Gastroesophageal sphincter (tissue), 4 donors: ENCODE results near the gene UMODL1. TPM values are rescaled to one million over a fixed set of nuclear protein-coding genes. Genes with fewer than 3 reads are reported as not detected.

Experiments used
- ATAC-seq: fragments of 150-250 bp; one replicate; pipeline ENCODE4 v1.9.1; 2016; ENCODE audit warnings: mild to moderate bottlenecking, moderate library complexity
- H3K27ac ChIP-seq, 4 donors: fragments of 200-600 bp; sonication (generic) in 3 of 4; 1 replicate in 3 of 4; 2 replicates in 1 of 4; pipeline ENCODE4 v1.5.1; 2016 to 2019
- H3K27me3 ChIP-seq: fragments of 200-600 bp; sonication (generic); one replicate; pipeline ENCODE4 v1.5.1; 2019
- H3K36me3 ChIP-seq, 2 donors: fragments of 200-600 bp; sonication (generic); one replicate each; pipeline ENCODE4 v1.5.1; 2019; ENCODE audit warnings: control low read depth in 1 of 2
- H3K4me1 ChIP-seq, 3 donors: fragments of 200-600 bp; sonication (generic); 1 replicate in 2 of 3; 2 replicates in 1 of 3; pipeline ENCODE4 v1.5.1; 2016 to 2019; ENCODE audit warnings: control low read depth in 2 of 3
- H3K4me3 ChIP-seq, 2 donors: fragments of 200-600 bp; sonication (generic); one replicate each; pipeline ENCODE4 v1.5.1; 2019; ENCODE audit warnings: mild to moderate bottlenecking in 1 of 2, moderate library complexity in 1 of 2
- H3K9me3 ChIP-seq, 3 donors: fragments of 200-600 bp; sonication (generic); one replicate each; pipeline ENCODE4 v1.5.1; 2017 to 2019; ENCODE audit warnings: control low read depth in 2 of 3
- CTCF ChIP-seq, 4 experiments: fragments of 200-600 bp in 2 of 4; fragments of 450-650 bp in 2 of 4; sonication (generic) in 1 of 4; IDR thresholded peaks; one replicate each; pipeline ENCODE4 v1.5.1; 2017 to 2019; ENCODE audit warnings: antibody characterized with exemption in 4 of 4, mild to moderate bottlenecking in 2 of 4, moderate library complexity in 2 of 4
- EP300 ChIP-seq: sonication (generic); formaldehyde crosslinking; IDR thresholded peaks from one replicate; pipeline ENCODE4 v1.6.1; 2017; ENCODE audit warnings: antibody characterized with exemption, mild to moderate bottlenecking
- POLR2A ChIP-seq, 2 donors: fragments of 450-650 bp; IDR thresholded peaks; one replicate each; pipeline ENCODE4 v1.6.1; 2017; ENCODE audit warnings: antibody characterized with exemption in 2 of 2, mild to moderate bottlenecking in 2 of 2, moderate library complexity in 1 of 2
- POLR2AphosphoS5 ChIP-seq: sonication (generic); formaldehyde crosslinking; IDR thresholded peaks from one replicate; pipeline ENCODE4 v1.6.1; 2017; ENCODE audit warnings: antibody characterized with exemption
- WGBS, 2 donors: methylation state at CpG; one replicate each; pipeline ENCODE4 v1.1.5; 2018; ENCODE audit warnings: low coverage in 1 of 2; 5-methylcytosine and 5-hydroxymethylcytosine counted together
- total RNA-seq, 4 donors: library from RNA; depleted of rRNA; stranded (reverse); fragments of >200 nt; gene quantifications; one replicate each; pipeline ENCODE4 v1.1.0, GENCODE V29; 2016

The UMODL1 gene
- total RNA-seq, 4 donors from 2014 or later = not detected

- Histone ChIP-seq H3K36me3 (no peaks in the 10 kb centered on the region), H3K4me1 (peaks cover 0 to 16% (median 0%) of the 10 kb centered on the region in 3 donors), H3K27ac (no peak overlapping the region), H3K9me3 (no peaks in the 10 kb centered on the region), H3K4me3 (no peak overlapping the region), H3K27me3 (peaks cover 71% of the 10 kb centered on the region)
- ATAC-seq = no peak
- WGBS, 2 donors = 70 to 100% methylated on average over 1 to 4 of the region's 10 CpGs
- TF ChIP-seq POLR2A (IDR thresholded peaks at IDR 0.05) (no peak), EP300 (no peak), CTCF (IDR thresholded peaks at IDR 0.05) (no peak), POLR2AphosphoS5 (no peak)
These were observed 40.7 kb downstream of the UMODL1 start for GRCh38 chr21:42111811-42112210.

GRCh38 chr21:42112238-42112637, 41.1 kb downstream of the UMODL1 start:
- no peak for TF ChIP-seq EP300
- no peak for TF ChIP-seq CTCF (IDR thresholded peaks at IDR 0.05)
- no peak for TF ChIP-seq POLR2A (IDR thresholded peaks at IDR 0.05)
- TF ChIP-seq POLR2AphosphoS5 = no peak
- ATAC-seq = no peak

GRCh38 chr21:42112857-42113256, 41.7 kb downstream of the UMODL1 start:
- TF ChIP-seq POLR2A (IDR thresholded peaks at IDR 0.05) (no peak), POLR2AphosphoS5 (no peak), CTCF (IDR thresholded peaks at IDR 0.05) (no peak), EP300 (no peak)
- 50 to 60% methylated on average over 2 of the region's 4 CpGs for WGBS, 2 donors
- H3K36me3 ChIP-seq = no peaks in the 10 kb centered on the region
- peaks cover 0 to 18% (median 0%) of the 10 kb centered on the region in 3 donors for H3K4me1 ChIP-seq
- H3K9me3 ChIP-seq = no peaks in the 10 kb centered on the region
- H3K27ac ChIP-seq = no peak overlapping the region
- no peak overlapping the region for H3K4me3 ChIP-seq
- no peak for ATAC-seq
- peaks cover 64% of the 10 kb centered on the region for H3K27me3 ChIP-seq

More at GRCh38 chr21:42112238-42112637, 41.1 kb downstream of the UMODL1 start:
- peaks cover 0 to 20% (median 0%) of the 10 kb centered on the region in 3 donors for H3K4me1 ChIP-seq
- no peak overlapping the region for H3K4me3 ChIP-seq
- H3K9me3 ChIP-seq = no peaks in the 10 kb centered on the region
- WGBS, 2 donors = 92% methylated on average over 1 of the region's 1 CpG; no CpG with 5 or more reads in 1 of the 2 donors
- no peak overlapping the region for H3K27ac ChIP-seq
- H3K36me3 ChIP-seq = no peaks in the 10 kb centered on the region
- peaks cover 68% of the 10 kb centered on the region for H3K27me3 ChIP-seq

GRCh38 chr21:42113926-42114409, 42.9 kb downstream of the UMODL1 start:
- Histone ChIP-seq H3K4me1 (peaks cover 0 to 16% (median 0%) of the 10 kb centered on the region in 3 donors), H3K9me3 (no peaks in the 10 kb centered on the region), H3K36me3 (no peaks in the 10 kb centered on the region), H3K4me3 (no peak overlapping the region), H3K27ac (no peak overlapping the region), H3K27me3 (peaks cover 64% of the 10 kb centered on the region)
- 52 to 85% methylated on average over 3 to 7 of the region's 13 CpGs for whole genome bisulfite sequencing, 2 donors
- peak; percentile 11 for ATAC-seq
- TF ChIP-seq CTCF (IDR thresholded peaks at IDR 0.05) (peak in 2 of 4 experiments; percentile 17), EP300 (no peak), POLR2AphosphoS5 (no peak)

- no peak for ATAC-seq
- H3K36me3 ChIP-seq = no peaks in the 10 kb centered on the region
- peaks cover 68% of the 10 kb centered on the region for H3K27me3 ChIP-seq
- TF ChIP-seq POLR2A (IDR thresholded peaks at IDR 0.05) (no peak), POLR2AphosphoS5 (no peak), EP300 (no peak), CTCF (IDR thresholded peaks at IDR 0.05) (no peak)
- H3K9me3 ChIP-seq = no peaks in the 10 kb centered on the region
- H3K4me3 ChIP-seq = no peak overlapping the region
- H3K4me1 ChIP-seq = peaks cover 0 to 16% (median 0%) of the 10 kb centered on the region in 3 donors
- 58 to 60% methylated on average over 3 of the region's 7 CpGs for WGBS, 2 donors
- no peak overlapping the region for H3K27ac ChIP-seq
These were observed 43.5 kb downstream of the UMODL1 start for GRCh38 chr21:42114646-42115045.
